Measurements from ENCODE around the gene LRRC2. TPM values are rescaled to one million over a fixed set of nuclear protein-coding genes. Genes with fewer than 3 reads are reported as not detected.
"Not testable (repeated sequence)": the region's sequence is repeated elsewhere in the genome, so short reads cannot be mapped to it uniquely, and the experiment has no call there.

The LRRC2 gene
- total and polyA plus RNA-seq, 12 donors: 0.09 to 4.7 (median 1.2) TPM; not detected in 1

- no peaks in the 10 kb centered on the region for H3K9me3 ChIP-seq (replicated peaks in 1 of 3)
- no peak overlapping the region for H3K27ac ChIP-seq
- DNase-seq: no peak
- intact Hi-C loops (cut with DNase I): no loop called here
- no peak for TF ChIP-seq POLR2A (IDR thresholded peaks at IDR 0.05)
- TF ChIP-seq CTCF (IDR thresholded peaks at IDR 0.05): no peak
- H3K4me1 ChIP-seq (replicated peaks in 1 of 2): no peaks in the 10 kb centered on the region
- no peaks in the 10 kb centered on the region for H3K27me3 ChIP-seq
- H3K36me3 ChIP-seq (replicated peaks in 1 of 2): no peaks in the 10 kb centered on the region
- H3K4me3 ChIP-seq: no peak overlapping the region
- 88 to 92% (median 90%) methylated on average over 2 of the region's 2 CpGs for WGBS, 4 donors
These were observed 42.5 kb downstream of the LRRC2 start for GRCh38 chr3:46523556-46523955.

GRCh38 chr3:46522201-46522600, 43.9 kb downstream of the LRRC2 start:
- intact Hi-C loops (cut with DNase I); H3K27me3 ChIP-seq; DNase-seq; H3K27ac ChIP-seq; H3K9me3 ChIP-seq (replicated peaks in 1 of 3); H3K36me3 ChIP-seq (replicated peaks in 1 of 2); H3K4me1 ChIP-seq (replicated peaks in 1 of 2); H3K4me3 ChIP-seq: not testable (repeated sequence)
- WGBS, 4 donors: 71 to 91% (median 80%) methylated on average over 4 of the region's 4 CpGs

GRCh38 chr3:46521096-46521495, 45.0 kb downstream of the LRRC2 start:
- DNase-seq: no peak
- no peaks in the 10 kb centered on the region for H3K27me3 ChIP-seq
- intact Hi-C loops (cut with DNase I): no loop called here
- H3K36me3 ChIP-seq (replicated peaks in 1 of 2): no peaks in the 10 kb centered on the region
- H3K27ac ChIP-seq: no peak overlapping the region
- H3K4me1 ChIP-seq (replicated peaks in 1 of 2): no peaks in the 10 kb centered on the region
- 80 to 88% (median 86%) methylated on average over 9 of the region's 9 CpGs for WGBS, 4 donors
- H3K4me3 ChIP-seq: no peak overlapping the region
- no peak for TF ChIP-seq CTCF (IDR thresholded peaks at IDR 0.05)
- TF ChIP-seq POLR2A (IDR thresholded peaks at IDR 0.05): no peak
- no peaks in the 10 kb centered on the region for H3K9me3 ChIP-seq (replicated peaks in 1 of 3)

GRCh38 chr3:46520531-46520930, 45.6 kb downstream of the LRRC2 start:
- H3K27ac ChIP-seq: no peak overlapping the region
- DNase-seq: no peak
- no peaks in the 10 kb centered on the region for H3K36me3 ChIP-seq (replicated peaks in 1 of 2)
- H3K4me3 ChIP-seq: no peak overlapping the region
- intact Hi-C loops (cut with DNase I): no loop called here
- WGBS, 4 donors: 82 to 92% (median 84%) methylated on average over 3 of the region's 3 CpGs
- H3K9me3 ChIP-seq (replicated peaks in 1 of 3): no peaks in the 10 kb centered on the region
- TF ChIP-seq CTCF (IDR thresholded peaks at IDR 0.05): no peak
- TF ChIP-seq POLR2A (IDR thresholded peaks at IDR 0.05): no peak
- H3K27me3 ChIP-seq: no peaks in the 10 kb centered on the region
- H3K4me1 ChIP-seq (replicated peaks in 1 of 2): no peaks in the 10 kb centered on the region

GRCh38 chr3:46519952-46520351, 46.1 kb downstream of the LRRC2 start:
- H3K4me3 ChIP-seq: no peak overlapping the region
- H3K27ac ChIP-seq: no peak overlapping the region
- no peaks in the 10 kb centered on the region for H3K4me1 ChIP-seq (replicated peaks in 1 of 2)
- intact Hi-C loops (cut with DNase I): no loop called here
- H3K9me3 ChIP-seq (replicated peaks in 1 of 3): no peaks in the 10 kb centered on the region
- DNase-seq: no peak
- 67 to 94% (median 92%) methylated on average over 2 of the region's 2 CpGs for WGBS, 4 donors
- H3K27me3 ChIP-seq: no peaks in the 10 kb centered on the region
- H3K36me3 ChIP-seq (replicated peaks in 1 of 2): no peaks in the 10 kb centered on the region
- TF ChIP-seq CTCF (IDR thresholded peaks at IDR 0.05) (no peak), POLR2A (IDR thresholded peaks at IDR 0.05) (no peak)

All from adrenal gland (tissue), 12 donors.